Pancreas (tissue), 10 donors: ENCODE results near the gene SPACA5. TPM values are rescaled to one million over a fixed set of nuclear protein-coding genes. Genes with fewer than 3 reads are reported as not detected.
"Not testable (repeated sequence)": the region's sequence is repeated elsewhere in the genome, so short reads cannot be mapped to it uniquely, and the experiment has no call there.

ENCODE experiments used
- ATAC-seq, 4 donors: fragments of 200-7000 bp; cut with Tn5 transposase; one replicate each; pipeline versions ENCODE4 v1.8.0 to v1.9.1; 2020; ENCODE audit warnings: mild to moderate bottlenecking in 4 of 4, moderate library complexity in 4 of 4
- DNase-seq, 6 donors: peaks; one replicate each; pipeline ENCODE4 v3.0.0-alpha.2; 2020
- FAIRE-seq: peaks from 2 replicates; lab custom pipeline; 2012; peaks lifted over from hg19 to GRCh38; lab: Jason Lieb, UNC
- H3K27ac ChIP-seq, 4 donors: fragments of 200-600 bp; sonication (generic); 1 replicate in 3 of 4; 2 replicates in 1 of 4; pipeline versions ENCODE4 v1.5.0 to v1.8.0; 2020
- H3K27me3 ChIP-seq, 4 donors: fragments of 200-600 bp; one replicate each; pipeline ENCODE4 v1.8.0; 2021
- H3K36me3 ChIP-seq, 3 donors: fragments of 200-600 bp; sonication (generic) in 1 of 3; one replicate each; pipeline versions ENCODE4 v1.5.0 to v1.8.0; 2020 to 2021
- H3K4me1 ChIP-seq, 3 donors: fragments of 200-600 bp; one replicate each; pipeline ENCODE4 v1.8.0; 2021
- H3K4me3 ChIP-seq, 4 donors: fragments of 200-600 bp; sonication (generic) in 2 of 4; one replicate each; pipeline versions ENCODE4 v1.5.0 to v1.8.0; 2020 to 2021
- H3K9me3 ChIP-seq, 4 donors: fragments of 200-600 bp; one replicate each; pipeline ENCODE4 v1.8.0; 2021
- CTCF ChIP-seq, 4 donors: fragments of 200-600 bp; sonication (generic) in 3 of 4; IDR thresholded peaks; one replicate each; pipeline versions ENCODE4 v1.5.0 to v1.8.0; 2021; ENCODE audit warnings: antibody characterized with exemption in 4 of 4
- WGBS, 2 donors: extraction: QIAGEN DNeasy Blood & Tissue Kit; methylation state at CpG; one replicate each; pipeline ENCODE4 v1.1.7; 2013; 5-methylcytosine and 5-hydroxymethylcytosine counted together
- intact Hi-C, 3 donors: fragments of 100-400 bp; cut with DNase I; formaldehyde crosslinking; loops; one replicate each; pipeline versions ENCODE4 v1.11.1 to v1.14.2; 2022
- polyA plus RNA-seq, 2 donors: library from polyadenylated mRNA; stranded (reverse); fragments of 200-250 nt; gene quantifications; one replicate each; pipeline ENCODE4 v1.2.3, GENCODE V29; 2013
- total RNA-seq, 6 donors: library from RNA; stranded (reverse); fragmentation: NEBNext Ultra II Directional in 4 of 6; extraction: Animal tissue kit (Norgen Biotek cat#: 25700) in 4 of 6; gene quantifications; one replicate each; pipeline versions ENCODE4 v1.2.1 to v1.2.4, GENCODE V29; 2021 to 2023
- donor health status: healthy with polysubstance abuse.
- donor health status: DM: no; HTN: no; CAD: no; lungs with moderate emphysema.
- donor health status: DM: no; HTN: no; CAD: no.
- donor health status: control.
- donor health status: control.
- donor health status: Bipolar disorder and iron deficiency.
- donor health status: DM: yes; HTN: yes; CAD: no.
- donor health status: DM: no; HTN: no; CAD: no.
- donor health status: DM: no; HTN: no; CAD: no.
- donor health status: DM: yes; HTN: yes; CAD: no.

Gene SPACA5
- total and polyA plus RNA-seq, 8 donors: not detected

DNA sequence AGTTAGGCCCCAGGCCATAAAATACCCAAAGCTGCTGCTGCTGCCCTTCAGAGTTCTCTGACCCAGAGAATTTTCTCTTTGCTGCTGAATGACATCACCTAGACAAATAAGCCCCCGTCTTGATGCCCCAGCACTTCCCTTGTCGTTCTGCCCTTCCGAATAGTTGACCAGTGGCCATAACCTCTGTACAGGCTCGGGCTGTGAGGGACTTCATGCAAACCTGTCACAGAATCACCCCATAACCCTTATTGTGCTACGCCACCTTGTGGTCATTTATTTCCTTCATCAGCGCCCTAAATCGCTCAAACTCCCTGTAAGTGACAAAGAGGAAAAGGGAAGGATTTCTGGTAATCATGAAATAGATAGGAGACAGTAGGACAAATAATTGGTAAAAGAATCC is 18.8 kb downstream of the SPACA5 start:
- H3K27me3 ChIP-seq: no peaks in the 10 kb centered on the region
- DNase-seq (peak in 1 of 6 donors; percentile 45), ATAC-seq (peak; percentile 60 to 74 (median 68)), FAIRE-seq (peak; percentile 82)
- peak; percentile 34 to 52 (median 42) for TF ChIP-seq CTCF (IDR thresholded peaks at IDR 0.05)
- no peaks in the 10 kb centered on the region for H3K9me3 ChIP-seq
- no peak overlapping the region for H3K27ac ChIP-seq
- H3K4me3 ChIP-seq: no peak overlapping the region
- H3K36me3 ChIP-seq: no peaks in the 10 kb centered on the region
- 1 to 7% methylated on average over 7 of the region's 7 CpGs for WGBS, 2 donors
- H3K4me1 ChIP-seq: no peaks in the 10 kb centered on the region
- intact Hi-C loops: loop anchor here in 1 of 3 donors (10.0 kb wide), 1 partner anchor 181 kb away; no protein-coding TSS in a partner anchor

DNA sequence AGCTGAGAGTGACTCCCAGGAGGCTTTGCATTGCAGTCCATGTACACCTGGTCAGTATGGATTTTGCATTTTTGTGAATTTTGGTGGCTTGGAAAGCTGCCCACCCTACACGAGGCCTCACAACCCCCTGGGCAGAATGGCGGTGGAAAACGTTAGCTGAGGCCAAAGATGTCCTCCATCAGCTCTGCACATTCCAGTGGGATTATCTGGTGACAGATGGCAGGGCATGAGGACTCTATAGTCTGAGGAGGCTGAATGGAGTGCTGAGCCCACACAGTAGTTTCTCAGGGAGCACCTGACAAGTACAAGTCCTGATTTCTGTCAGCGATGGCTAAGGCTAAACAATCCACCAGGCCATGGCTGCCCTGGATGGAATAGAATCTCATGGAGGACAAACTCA is 20.8 kb downstream of the SPACA5 start:
- not testable (repeated sequence) for H3K36me3 ChIP-seq, H3K4me1 ChIP-seq, H3K27me3 ChIP-seq, H3K27ac ChIP-seq, FAIRE-seq, ATAC-seq, DNase-seq, H3K9me3 ChIP-seq, H3K4me3 ChIP-seq
- intact Hi-C loops: loop anchor here in 1 of 3 donors (10.0 kb wide), 1 partner anchor 183 kb away; no protein-coding TSS in a partner anchor
- 54 to 64% methylated on average over 3 to 4 of the region's 4 CpGs for WGBS, 2 donors

DNA sequence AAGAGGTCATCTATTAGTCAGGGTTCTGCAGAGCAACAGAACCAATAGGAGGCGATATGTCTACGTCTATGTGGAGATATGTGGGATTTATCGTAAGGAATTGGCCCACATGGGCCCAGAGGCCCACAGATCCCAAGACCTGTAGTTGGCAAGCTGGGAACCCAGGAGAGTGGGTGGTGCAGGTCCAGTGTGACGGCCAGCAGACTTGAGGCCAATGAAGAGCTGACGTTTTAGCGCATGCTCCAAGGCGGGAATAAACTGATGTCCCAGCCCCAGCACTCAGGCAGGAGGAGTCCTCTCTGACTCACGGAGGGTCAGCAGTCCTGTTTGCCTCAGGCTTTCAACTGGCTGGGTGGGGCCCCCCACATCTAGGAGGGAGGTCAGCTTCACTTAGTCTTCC is 21.3 kb downstream of the SPACA5 start:
- DNase-seq (no peak), ATAC-seq (no peak), FAIRE-seq (no peak)
- no peaks in the 10 kb centered on the region for H3K27me3 ChIP-seq
- no peak overlapping the region for H3K27ac ChIP-seq
- no peak for TF ChIP-seq CTCF (IDR thresholded peaks at IDR 0.05)
- H3K4me3 ChIP-seq: no peak overlapping the region
- H3K4me1 ChIP-seq: no peaks in the 10 kb centered on the region
- intact Hi-C loops: loop anchor here in 1 of 3 donors (10.0 kb wide), 1 partner anchor 183 kb away; no protein-coding TSS in a partner anchor
- H3K36me3 ChIP-seq: no peaks in the 10 kb centered on the region
- 85 to 91% methylated on average over 8 of the region's 8 CpGs for WGBS, 2 donors
- H3K9me3 ChIP-seq: no peaks in the 10 kb centered on the region

- no peak for FAIRE-seq
- no peaks in the 10 kb centered on the region for H3K9me3 ChIP-seq
- H3K27ac ChIP-seq: no peak overlapping the region
- DNase-seq: no peak
- no peak for TF ChIP-seq CTCF (IDR thresholded peaks at IDR 0.05)
- no peak overlapping the region for H3K4me3 ChIP-seq
- intact Hi-C loops: loop anchor here in 1 of 3 donors (10.0 kb wide), 1 partner anchor 185 kb away; no protein-coding TSS in a partner anchor
- H3K4me1 ChIP-seq: no peaks in the 10 kb centered on the region
- ATAC-seq: no peak
- 76% methylated on average over 10 of the region's 10 CpGs for WGBS, 2 donors
- no peaks in the 10 kb centered on the region for H3K27me3 ChIP-seq
- H3K36me3 ChIP-seq: no peaks in the 10 kb centered on the region
These were observed 23.4 kb downstream of the SPACA5 start for GRCh38 chrX:48030237-48030636.

GRCh38 chrX:48030641-48031173 is 23.9 kb downstream of the SPACA5 start:
- FAIRE-seq, H3K4me1 ChIP-seq, H3K27ac ChIP-seq, H3K4me3 ChIP-seq, ATAC-seq, DNase-seq, H3K9me3 ChIP-seq, H3K27me3 ChIP-seq, H3K36me3 ChIP-seq: not testable (repeated sequence)
- WGBS, 2 donors: 65 to 77% methylated on average over 10 of the region's 10 CpGs
- intact Hi-C loops: loop anchor here in 1 of 3 donors (10.0 kb wide), 1 partner anchor 186 kb away; no protein-coding TSS in a partner anchor

GRCh38 chrX:48035891-48036290 is 29.1 kb downstream of the SPACA5 start:
- no peak overlapping the region for H3K27ac ChIP-seq
- intact Hi-C loops: loop anchor here in 1 of 3 donors (10.0 kb wide), 1 partner anchor 191 kb away; no protein-coding TSS in a partner anchor
- WGBS, 2 donors: 45 to 65% methylated on average over 4 of the region's 4 CpGs

More at GRCh38 chrX:48035891-48036290, 29.1 kb downstream of the SPACA5 start:
- no peak for FAIRE-seq
- H3K4me1 ChIP-seq: no peaks in the 10 kb centered on the region
- no peaks in the 10 kb centered on the region for H3K9me3 ChIP-seq
- no peak for ATAC-seq
- no peak for DNase-seq
- H3K4me3 ChIP-seq: no peak overlapping the region
- no peaks in the 10 kb centered on the region for H3K36me3 ChIP-seq
- H3K27me3 ChIP-seq: no peaks in the 10 kb centered on the region
- no peak for TF ChIP-seq CTCF (IDR thresholded peaks at IDR 0.05)
